ENCODE measurements around the gene LIMCH1.

DNA sequence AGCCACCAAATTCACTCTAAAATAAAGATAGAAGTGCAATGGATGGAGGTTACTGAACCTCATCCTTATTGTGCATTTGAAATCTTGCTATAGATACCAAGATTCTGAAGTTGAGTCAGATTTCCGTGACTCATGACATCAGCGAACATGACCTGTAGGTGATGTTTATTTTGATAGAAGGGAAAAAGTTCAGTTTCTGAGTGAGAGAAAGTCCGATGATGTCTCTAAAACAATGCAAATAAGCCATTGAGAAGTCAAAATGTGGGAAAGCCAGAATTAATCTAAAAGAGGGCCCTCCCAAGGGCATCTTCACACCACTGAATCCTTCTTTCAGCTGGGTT, 190.6 kb downstream of the LIMCH1 start:
- TF ChIP-seq CBX3 (IDR thresholded peaks at IDR 0.05; ENCODE audit: low read depth) (no peak), REST (IDR thresholded peaks at IDR 0.05; ENCODE audit: low read depth) (no peak), TCF7L2 (IDR thresholded peaks at IDR 0.05; ENCODE audit: borderline replicate concordance, extremely low read depth, insufficient read depth, insufficient read length) (no peak), SIN3A (IDR thresholded peaks at IDR 0.05; ENCODE audit: low read depth) (no peak), EZH2phosphoT487 (IDR thresholded peaks at IDR 0.05; ENCODE audit: borderline replicate concordance) (no peak), POLR2A (IDR thresholded peaks at IDR 0.05; ENCODE audit: borderline replicate concordance, extremely low read depth, insufficient read depth, insufficient read length) (no peak)
